GM12873 (cell line): ENCODE measurements around the gene OSBPL6.

ENCODE experiments used
- TF ChIP-seq, protein P1 (sequence below): IDR thresholded peaks from 2 replicates; pipeline ENCODE4 v1.5.1; 2012; ENCODE audit warnings: low read depth, mild to moderate bottlenecking, moderate library complexity, low read length, control low read depth; ENCODE audit not compliant: insufficient read depth; ENCODE audit errors: missing control alignments

The OSBPL6 gene

DNA sequence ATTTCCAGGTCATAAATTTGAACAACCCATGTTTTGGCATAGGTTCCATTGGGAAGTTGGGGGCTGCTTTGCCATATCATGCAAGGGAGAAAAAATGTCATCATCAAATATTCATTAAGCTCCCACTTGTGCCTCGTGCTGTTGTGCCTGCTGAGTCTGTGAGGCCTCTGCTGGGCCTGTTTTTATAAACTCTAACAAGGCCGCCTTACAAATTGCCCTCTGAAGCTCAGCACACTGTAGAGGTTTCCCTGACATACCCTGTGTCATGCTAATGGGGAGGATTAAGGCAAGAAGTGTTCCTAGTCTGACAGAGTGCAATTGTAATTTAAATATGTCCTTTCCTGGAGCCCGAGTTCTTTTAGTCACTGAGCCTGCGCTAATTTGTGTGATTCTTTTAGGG lies 17.6 kb downstream of the OSBPL6 start:
- TF ChIP-seq, protein P1, sequence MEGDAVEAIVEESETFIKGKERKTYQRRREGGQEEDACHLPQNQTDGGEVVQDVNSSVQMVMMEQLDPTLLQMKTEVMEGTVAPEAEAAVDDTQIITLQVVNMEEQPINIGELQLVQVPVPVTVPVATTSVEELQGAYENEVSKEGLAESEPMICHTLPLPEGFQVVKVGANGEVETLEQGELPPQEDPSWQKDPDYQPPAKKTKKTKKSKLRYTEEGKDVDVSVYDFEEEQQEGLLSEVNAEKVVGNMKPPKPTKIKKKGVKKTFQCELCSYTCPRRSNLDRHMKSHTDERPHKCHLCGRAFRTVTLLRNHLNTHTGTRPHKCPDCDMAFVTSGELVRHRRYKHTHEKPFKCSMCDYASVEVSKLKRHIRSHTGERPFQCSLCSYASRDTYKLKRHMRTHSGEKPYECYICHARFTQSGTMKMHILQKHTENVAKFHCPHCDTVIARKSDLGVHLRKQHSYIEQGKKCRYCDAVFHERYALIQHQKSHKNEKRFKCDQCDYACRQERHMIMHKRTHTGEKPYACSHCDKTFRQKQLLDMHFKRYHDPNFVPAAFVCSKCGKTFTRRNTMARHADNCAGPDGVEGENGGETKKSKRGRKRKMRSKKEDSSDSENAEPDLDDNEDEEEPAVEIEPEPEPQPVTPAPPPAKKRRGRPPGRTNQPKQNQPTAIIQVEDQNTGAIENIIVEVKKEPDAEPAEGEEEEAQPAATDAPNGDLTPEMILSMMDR, result no peak

DNA sequence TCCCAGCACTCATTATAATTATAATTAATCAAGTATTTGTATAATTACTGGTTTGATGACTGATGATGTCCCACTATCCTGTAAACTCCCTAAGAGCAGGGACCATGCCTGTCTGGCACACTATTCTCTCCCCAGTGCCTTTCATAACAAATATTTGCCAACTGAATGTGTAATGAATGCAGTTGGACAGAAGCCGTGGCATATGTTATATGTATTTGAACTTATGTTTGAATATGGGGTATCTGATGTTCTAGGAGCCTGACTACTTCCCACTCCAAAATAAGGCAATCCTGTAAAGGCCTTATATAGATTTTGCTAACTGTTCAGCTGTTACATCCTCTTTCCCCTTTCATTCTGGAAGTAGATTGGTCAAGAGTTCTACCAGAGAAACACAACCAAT lies 19.7 kb downstream of the OSBPL6 start:
- TF ChIP-seq, protein P1, result no peak

DNA sequence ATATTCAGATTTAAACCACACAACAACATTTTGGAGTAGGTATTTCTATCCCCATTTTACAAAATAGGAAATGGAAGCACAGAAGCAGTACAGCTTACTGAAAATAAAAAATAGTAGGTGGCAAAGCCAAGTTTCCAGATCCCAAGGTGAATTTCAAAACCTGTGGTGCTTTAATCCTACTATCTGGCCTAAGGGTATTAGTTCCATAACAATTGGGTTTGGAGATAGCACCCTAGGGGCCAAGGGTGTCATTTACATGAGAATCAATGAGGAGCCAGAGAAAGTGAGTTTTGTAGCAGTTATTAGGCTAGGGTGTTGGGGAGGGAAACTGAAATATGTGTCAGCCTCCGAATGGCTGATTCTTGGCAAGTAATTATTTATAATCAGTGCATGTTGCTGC lies 24.9 kb downstream of the OSBPL6 start:
- TF ChIP-seq, protein P1, result no peak

DNA sequence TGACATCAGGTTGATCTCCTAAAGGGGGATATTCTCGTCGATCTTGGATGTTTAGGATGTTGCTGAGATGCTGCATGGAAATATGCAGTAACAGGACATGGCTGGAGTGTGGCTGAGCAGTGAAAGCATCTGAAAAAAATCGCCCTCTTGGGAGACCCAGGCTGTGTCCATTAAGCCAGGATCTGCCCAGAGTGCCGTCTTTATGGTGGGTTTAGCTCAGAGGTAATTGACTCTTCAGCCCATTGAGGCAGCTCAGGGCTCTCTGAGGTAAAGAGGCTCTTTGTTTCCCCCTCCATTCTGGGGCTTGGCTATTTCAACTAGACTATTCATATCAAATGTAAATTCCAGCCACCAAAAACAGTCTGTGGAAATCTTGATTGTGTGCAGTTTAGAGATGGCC lies 26.5 kb downstream of the OSBPL6 start:
- TF ChIP-seq, protein P1, result no peak

DNA sequence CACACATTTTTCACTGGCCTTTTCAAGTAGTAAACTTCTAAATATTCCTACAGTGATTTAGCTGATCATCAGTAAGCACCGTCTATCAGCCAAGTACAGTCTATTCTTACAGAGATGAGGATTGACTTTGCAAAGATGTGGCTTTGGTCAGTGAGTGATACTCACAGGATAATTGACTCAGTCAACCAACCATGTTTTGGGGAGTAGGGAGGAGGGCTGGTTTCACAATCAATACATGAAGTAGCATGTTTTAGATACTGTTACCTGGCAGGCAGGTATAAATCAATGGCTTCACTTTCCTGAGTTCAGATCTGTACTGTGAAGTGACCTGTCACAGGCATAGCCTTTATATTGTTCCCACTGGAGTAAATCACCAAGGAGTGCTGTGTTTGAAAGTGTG lies 27.2 kb downstream of the OSBPL6 start:
- TF ChIP-seq, protein P1, result no peak

DNA sequence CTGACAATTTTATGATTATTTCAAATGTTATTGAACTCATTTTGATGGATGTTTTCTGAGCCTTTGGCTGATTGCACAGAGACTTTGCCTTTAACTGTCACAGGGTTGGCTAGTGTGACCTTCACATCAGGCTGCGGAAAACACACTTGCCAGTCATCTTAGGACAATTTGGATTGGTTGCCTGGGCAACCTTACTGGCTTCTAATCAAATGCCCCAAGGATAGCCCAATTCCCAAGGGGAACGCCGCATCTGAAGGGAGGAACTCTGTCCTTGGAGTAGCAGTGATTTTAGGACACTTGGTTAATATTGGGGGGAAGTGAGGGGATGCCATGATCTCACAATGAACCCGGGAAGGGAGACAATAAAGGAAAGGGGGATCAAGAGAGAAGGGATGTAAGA lies 29.5 kb downstream of the OSBPL6 start:
- TF ChIP-seq, protein P1, result no peak

DNA sequence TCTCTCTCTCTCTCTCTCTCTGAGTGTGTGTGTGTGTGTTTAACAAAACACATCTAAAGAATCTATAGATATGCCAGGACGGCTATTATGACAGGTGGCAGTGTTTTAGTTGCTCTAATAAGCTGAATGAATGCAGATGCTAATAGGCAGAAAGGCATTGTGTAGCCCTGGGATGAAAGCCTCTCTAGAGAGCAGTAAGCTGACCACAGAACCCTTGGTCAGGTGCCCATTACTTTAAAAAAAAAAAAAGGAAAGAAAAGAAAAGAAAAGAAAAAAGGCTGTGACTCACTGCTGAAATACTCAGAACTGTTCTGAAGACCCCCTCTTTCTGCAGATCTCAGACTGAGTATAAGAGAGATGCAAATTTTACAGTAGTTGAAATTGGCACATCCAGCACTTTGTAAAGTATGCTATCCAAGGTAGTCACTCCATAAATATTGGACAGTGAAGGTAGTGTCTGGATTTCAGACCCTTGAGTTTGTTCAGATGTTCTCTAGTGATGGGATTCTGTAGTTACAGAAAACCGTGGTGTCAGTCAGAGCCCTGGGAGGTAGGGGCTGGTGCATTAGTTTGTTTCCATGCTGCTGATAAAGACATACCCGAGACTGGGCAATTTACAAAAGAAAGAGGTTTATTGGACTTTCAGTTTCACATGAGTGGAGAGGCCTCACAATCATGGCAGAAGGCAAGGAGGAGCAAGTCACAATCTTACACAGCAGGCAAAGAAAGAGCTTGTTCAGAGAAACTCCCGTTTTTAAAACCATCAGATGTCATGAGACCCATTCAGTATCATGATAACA lies 30.9 kb downstream of the OSBPL6 start:
- TF ChIP-seq, protein P1, result no peak
